Measurements from ENCODE around the gene U2AF2.

DNA sequence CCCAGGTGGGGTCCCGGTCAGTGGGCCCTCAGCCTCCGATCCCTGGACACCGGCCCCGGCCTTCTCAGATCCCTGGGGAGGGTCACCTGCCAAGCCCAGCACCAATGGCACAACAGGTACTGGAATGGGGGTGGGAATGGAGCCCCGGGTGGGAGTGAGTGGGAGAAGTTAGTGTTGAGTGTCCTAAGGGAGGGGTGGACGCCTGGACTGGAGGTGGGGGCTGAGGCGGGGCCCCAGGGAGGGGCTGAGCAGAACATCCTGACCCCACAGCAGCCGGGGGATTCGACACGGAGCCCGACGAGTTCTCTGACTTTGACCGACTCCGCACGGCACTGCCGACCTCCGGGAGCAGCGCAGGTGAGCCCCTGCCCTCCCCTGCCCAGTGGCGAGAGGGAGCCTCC lies 37.8 kb downstream of the U2AF2 start:
- TF ChIP-seq, protein P1, sequence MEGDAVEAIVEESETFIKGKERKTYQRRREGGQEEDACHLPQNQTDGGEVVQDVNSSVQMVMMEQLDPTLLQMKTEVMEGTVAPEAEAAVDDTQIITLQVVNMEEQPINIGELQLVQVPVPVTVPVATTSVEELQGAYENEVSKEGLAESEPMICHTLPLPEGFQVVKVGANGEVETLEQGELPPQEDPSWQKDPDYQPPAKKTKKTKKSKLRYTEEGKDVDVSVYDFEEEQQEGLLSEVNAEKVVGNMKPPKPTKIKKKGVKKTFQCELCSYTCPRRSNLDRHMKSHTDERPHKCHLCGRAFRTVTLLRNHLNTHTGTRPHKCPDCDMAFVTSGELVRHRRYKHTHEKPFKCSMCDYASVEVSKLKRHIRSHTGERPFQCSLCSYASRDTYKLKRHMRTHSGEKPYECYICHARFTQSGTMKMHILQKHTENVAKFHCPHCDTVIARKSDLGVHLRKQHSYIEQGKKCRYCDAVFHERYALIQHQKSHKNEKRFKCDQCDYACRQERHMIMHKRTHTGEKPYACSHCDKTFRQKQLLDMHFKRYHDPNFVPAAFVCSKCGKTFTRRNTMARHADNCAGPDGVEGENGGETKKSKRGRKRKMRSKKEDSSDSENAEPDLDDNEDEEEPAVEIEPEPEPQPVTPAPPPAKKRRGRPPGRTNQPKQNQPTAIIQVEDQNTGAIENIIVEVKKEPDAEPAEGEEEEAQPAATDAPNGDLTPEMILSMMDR (IDR thresholded peaks at IDR 0.05) = no peak
- no peak for TF ChIP-seq POLR2A (IDR thresholded peaks at IDR 0.05)
